HCEC 1CT (cell line): ENCODE measurements around the gene KIF7.
"Not testable (repeated sequence)": the region's sequence is repeated elsewhere in the genome, so short reads cannot be mapped to it uniquely, and the experiment has no call there.

Experiments
- DNase-seq: peaks from one replicate; pipeline ENCODE4 v3.0.0-alpha.2; 2017

KIF7 gene, protein sequence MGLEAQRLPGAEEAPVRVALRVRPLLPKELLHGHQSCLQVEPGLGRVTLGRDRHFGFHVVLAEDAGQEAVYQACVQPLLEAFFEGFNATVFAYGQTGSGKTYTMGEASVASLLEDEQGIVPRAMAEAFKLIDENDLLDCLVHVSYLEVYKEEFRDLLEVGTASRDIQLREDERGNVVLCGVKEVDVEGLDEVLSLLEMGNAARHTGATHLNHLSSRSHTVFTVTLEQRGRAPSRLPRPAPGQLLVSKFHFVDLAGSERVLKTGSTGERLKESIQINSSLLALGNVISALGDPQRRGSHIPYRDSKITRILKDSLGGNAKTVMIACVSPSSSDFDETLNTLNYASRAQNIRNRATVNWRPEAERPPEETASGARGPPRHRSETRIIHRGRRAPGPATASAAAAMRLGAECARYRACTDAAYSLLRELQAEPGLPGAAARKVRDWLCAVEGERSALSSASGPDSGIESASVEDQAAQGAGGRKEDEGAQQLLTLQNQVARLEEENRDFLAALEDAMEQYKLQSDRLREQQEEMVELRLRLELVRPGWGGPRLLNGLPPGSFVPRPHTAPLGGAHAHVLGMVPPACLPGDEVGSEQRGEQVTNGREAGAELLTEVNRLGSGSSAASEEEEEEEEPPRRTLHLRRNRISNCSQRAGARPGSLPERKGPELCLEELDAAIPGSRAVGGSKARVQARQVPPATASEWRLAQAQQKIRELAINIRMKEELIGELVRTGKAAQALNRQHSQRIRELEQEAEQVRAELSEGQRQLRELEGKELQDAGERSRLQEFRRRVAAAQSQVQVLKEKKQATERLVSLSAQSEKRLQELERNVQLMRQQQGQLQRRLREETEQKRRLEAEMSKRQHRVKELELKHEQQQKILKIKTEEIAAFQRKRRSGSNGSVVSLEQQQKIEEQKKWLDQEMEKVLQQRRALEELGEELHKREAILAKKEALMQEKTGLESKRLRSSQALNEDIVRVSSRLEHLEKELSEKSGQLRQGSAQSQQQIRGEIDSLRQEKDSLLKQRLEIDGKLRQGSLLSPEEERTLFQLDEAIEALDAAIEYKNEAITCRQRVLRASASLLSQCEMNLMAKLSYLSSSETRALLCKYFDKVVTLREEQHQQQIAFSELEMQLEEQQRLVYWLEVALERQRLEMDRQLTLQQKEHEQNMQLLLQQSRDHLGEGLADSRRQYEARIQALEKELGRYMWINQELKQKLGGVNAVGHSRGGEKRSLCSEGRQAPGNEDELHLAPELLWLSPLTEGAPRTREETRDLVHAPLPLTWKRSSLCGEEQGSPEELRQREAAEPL (N-terminal part only)

DNA sequence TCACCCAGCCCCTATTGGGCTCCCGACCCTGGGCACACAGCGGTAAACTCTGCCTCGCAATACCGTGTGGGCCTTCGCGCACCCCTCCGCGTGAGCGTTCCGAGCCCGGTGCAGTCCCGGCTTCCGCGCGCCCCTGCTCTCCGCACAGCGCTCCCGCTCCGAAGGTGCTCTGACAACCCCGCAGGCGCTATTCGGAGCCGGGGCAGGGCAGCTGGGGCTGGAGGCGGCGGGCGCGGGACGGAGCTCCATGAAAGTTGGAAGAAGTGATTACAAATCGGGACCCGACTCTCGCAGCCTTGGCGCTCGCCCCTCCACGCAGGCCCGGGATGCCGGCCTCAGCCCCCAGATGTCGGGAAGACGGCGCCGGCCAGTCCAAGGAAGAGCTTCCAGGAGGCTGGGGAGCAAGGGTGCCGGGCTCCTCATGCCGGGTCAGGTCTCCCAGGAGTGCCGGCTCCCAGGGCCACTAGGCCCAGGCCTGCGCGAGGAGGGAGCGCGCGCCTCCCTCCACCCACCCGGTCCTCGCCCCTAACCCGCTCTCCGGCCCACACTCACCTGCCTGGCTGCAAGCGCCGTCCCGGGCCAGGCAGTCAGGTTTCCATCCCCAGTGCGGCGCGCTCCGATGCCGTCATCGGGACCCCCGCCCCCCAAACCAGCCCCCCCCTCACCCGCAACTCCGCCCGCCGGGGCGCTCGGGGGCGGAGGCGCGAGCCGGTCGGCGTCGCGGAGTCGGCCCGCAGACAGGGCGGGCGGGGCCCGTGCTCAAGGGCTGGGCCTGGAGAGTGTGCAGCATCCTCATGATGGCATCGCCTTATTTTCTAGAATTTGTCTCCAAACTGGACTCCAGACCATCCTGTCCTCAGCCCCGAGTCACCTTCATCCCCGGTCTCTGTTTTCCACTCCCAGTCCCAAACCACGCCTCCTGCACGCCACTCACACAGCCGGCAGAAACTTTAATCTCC is at the start of gene KIF7:
TSS of gene KIF7 (minus strand) at position 621 of the 959 bp plus-strand sequence. CDS start 2,537 bp downstream, outside the sequence.
- DNase-seq = peak; percentile 15

DNA sequence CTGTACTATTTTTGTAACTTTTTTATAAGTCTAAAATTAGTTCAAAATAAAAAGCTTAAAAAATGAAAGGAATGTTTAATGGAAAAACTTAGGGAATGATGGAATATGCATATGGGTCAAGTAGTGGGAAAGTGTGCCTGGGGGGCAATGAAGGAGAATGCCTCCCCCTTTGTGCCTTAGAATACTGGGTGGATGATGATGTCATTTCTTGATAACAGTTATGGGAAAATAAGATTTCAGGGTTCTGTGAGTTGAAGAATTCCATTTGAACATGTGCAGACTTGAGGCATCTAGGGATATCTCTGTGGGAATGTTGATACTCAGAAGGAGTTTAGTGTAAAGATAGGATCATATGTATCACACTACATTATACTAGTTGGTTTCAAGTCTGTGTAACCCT is 49.1 kb upstream of the KIF7 start:
- no peak for DNase-seq

DNA sequence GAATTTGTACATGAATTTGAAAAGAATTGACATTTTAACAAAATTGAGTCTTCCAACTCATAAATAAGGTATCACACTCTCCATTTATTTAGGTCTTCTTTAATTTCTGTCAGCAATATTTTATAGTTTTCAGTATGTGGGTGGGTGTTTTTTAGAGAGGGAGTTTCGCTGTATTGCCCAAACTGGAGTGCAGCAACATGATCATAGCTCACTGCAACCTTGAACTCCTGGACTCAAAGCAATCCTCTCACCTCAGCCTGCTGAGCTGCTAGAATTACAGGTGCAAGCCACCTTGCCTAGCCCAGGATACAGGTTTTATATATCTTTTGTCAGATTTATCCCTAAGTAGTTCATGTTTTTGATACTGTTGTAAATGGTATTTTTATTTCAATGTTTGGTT is 39.9 kb upstream of the KIF7 start:
- DNase-seq = no peak

DNA sequence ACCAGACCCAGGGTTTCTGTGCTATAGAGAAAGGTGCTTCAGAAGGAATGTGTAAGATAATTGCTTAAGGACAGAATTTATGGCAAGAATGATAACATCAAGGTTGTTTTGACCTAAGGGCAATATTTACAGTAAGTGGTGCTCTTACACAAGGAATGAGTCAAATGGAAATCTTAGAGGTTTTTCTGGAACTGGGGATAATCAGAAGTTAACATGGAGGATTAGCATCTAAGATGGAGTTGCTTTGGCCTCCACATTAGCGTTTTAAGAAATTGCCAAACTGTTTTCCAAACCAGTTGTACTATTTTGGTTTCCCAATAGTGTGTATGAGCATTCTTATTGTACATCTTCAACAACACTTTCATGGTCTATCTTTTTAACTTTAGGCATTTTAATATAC is 38.4 kb upstream of the KIF7 start:
- DNase-seq = no peak

DNA sequence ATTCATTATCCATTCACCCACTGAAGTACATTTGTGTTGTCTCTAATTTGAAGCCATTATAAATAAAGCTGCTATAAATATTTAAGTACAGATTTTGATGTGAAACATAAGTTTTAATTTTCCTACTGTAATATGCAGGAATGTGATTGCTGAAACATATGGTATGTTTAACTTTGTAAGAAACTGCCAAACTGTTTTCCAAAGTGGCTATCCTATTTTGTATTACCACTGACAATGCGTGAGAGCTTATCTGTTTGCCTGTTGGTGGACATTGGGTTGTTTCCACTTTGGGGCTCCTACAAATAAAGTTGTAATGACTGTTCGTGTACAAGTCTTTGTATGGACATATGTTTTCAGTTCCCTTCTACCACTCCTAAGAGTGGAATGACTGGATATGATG is 37.8 kb upstream of the KIF7 start:
- DNase-seq = no peak

DNA sequence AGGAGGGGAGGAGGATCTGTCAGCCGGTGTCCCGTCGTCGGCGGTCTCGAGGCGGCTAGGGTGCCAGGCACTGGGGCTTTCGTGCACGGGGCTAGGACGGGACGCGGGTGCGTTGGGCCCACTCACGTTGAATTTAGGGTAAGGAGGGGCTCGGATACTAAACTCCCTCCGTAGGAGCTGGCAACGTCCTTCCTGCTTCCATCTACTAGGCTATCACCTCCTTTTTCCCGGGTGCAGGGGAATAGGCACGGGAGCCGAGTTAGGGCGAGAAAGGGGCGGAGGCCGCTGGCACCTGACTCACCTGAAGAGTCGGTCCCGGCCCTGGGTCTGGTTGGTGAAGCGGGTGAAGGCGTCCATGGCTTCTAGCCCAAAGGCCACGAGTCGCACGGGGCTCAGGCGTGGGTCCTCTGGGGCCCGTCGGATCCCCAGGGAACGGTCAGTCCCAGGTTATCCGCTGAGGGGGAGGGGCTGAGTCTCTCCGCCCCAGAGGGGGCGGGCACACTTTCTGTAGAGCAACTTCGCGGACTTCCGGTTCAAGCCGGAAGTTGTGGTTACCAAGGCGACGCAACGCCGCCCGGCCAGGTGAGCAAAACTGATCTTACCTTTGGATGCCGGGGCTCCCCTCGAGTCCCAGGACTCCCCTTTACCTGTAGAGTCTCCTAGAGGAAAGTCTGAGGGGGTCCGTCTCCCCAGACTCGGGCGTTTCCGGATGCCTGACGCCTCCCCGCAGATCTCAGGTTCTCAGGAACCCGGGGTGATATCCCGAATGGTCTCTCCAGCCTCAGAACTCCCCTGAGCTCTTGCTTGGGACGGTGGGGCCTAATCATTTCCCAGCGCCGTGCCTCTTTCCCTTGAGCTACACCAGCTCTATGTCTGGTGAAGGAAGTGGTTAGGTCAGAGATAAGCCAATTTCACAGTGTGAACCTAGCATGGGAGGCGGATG is 35.3 kb upstream of the KIF7 start, which contains the start of the genes PEX11A and WDR93:
TSS of gene PEX11A (minus strand) at position 479 of the 943 bp plus-strand sequence. CDS start at position 357, 122 bp downstream.
TSS of gene WDR93 (plus strand) at position 536 of the 943 bp plus-strand sequence. CDS start 10,936 bp downstream, outside the sequence.
- DNase-seq = peak; percentile 51

DNA sequence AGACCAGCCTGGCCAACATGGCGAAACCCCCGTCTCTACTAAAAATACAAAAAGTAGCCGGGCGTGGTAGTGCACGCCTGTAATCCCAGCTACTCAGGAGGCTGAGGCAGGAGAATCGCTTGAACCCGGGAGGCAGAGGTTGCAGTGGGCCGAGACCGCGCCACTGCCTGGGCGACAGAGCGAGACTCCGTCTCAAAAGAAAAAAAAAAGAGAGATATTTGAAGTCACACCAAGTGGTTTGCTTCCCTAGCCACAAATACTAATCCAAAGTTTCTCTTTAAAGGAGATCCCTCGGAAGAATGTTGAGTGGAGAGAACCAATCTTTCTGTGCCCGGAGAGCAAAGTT is 34.6 kb upstream of the KIF7 start:
- not testable (repeated sequence) for DNase-seq

DNA sequence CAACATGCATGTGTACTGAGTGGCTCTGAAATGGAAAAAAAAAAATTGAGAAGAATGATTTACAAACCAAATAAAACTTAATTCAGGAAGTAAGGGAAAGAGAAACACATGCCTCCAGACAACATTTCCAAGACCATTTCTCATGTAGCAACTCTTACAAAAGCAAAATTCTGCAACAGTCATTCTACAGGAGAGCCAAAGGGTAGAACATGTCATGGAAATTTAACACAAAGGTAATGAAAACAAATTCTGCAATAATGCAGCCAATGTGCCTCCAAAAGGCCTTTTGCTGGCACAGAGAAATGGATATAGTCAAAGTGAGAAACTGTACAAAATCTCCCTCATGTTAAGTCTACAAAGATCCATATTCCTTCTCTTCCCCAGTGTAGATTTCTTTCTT is 31.3 kb upstream of the KIF7 start:
- DNase-seq = no peak

DNA sequence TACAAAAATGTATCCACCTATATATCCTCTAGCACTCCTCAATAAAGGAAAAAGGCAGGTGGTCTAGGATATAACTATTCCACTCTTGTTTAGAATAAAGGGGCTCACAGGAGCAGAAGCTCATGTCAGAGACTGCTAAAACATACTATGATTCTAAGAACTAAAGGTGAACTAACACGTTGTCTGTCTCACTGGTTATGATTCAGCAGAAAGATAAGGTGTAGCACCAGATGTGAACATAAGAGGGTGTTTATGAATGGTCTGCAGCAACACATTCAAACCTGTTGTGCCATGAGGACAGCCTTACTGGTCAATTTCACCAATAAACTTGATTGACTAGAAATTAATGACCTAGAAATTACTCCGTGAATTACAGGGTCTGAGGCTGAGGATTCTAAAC is 30.7 kb upstream of the KIF7 start:
- DNase-seq = no peak

DNA sequence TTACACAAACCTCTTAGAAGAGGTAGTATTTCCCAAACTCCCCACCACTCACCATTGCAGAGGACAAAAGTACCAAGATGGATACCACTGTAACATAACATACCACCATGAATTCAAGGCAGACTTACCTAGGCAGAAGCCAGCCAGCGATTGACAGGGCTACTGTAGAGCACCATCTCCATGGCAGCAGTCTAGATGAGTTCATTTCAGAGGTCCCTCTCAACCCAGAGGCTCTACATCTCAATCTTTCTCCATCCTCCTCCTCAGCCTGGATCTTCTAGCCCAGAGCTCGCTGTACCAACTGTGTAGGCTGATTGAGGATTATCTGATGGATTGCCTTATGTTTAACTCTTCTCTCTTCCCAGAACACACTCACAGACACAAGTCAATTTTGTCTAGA is 25.9 kb upstream of the KIF7 start:
- DNase-seq = no peak

DNA sequence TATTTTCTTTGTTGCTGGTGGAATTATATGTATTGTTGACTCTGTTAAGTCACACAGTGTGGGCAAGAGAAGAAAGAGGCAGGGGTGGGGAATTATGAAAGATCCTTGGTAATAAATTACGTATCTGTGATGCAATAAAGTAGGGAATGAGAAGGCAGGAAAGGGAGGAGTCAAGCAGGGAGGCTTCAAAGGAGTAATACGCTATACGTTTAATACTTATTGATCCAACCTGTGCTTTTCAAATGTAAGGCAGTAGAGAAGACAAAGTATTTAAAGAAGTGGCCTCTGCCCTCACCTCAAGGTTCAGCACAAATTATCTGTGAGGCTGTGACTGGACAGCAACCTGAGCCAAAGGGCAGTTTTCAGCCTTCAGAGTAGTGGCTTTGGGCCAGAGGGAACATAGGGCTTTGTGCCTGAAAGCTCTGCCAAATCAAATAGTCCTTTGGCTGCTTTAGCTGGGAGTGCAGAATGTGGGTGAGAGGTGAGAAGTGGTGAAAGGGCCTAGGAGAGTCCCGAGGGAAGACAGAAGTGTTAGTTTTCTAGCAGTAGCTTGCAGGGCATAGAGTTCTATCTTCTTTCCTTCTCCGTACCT is 25.1 kb upstream of the KIF7 start:
- no peak for DNase-seq

DNA sequence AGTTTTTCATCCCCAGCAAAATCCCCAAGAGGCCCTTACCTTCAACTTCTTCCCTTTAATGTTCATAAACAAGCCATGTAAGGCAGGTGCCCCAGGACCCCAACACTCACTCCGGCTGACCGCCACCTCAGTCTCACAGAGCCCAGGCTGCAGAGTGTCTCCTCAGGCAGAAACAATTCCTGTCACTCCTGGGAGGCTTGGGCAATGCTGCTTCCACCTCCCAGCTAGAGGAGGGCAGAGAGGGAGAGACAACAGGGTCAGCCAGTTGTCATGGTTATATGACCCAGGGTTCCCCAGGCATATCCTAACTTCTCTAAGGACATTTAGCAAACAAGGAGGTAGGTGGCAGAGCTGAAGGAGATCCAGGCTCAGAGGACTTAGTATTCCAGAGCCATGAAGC is 23.9 kb upstream of the KIF7 start, which contains the start of gene PLIN1:
TSS of gene PLIN1 (minus strand) at position 156 of the 400 bp plus-strand sequence. CDS start 1,878 bp downstream, outside the sequence.
- no peak for DNase-seq

DNA sequence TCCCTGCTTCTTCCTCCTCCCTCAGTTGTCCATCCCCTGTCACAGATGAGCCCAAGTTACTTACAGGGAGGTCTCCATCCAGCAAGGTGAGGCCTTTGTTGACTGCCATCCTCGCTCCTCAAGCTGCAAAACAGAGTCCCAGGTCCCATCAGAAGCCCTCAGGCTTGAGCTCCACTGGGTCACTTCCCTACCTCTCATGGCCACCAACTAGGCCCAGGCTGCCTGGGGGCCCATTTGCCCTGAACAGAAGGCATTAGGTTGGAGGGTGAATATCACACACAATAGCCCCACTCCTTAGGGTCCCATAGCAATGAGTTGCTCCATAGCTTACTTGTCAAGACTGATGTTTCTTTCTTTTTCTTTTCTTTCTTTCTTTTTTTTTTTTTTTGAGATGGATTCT is 22.1 kb upstream of the KIF7 start:
- DNase-seq = no peak

DNA sequence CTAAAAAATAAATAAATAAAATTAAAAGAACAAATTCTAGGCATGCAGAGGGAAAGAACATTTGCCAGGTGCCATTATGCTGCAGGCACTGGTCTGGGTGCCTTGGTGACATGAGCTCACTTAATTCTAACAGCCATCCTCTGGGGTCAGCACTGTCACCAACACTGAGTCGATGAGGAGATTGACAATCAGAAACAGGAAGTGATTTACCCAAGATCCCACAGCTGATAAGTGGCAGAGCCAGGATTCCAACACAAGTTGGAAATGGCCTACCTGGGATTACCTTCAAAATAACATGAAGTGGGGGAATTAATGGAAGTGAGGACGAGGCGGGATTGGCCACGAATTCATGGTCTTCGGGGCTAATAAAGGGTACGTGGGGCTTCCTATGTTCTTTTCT is 20.3 kb upstream of the KIF7 start:
- DNase-seq = no peak

DNA sequence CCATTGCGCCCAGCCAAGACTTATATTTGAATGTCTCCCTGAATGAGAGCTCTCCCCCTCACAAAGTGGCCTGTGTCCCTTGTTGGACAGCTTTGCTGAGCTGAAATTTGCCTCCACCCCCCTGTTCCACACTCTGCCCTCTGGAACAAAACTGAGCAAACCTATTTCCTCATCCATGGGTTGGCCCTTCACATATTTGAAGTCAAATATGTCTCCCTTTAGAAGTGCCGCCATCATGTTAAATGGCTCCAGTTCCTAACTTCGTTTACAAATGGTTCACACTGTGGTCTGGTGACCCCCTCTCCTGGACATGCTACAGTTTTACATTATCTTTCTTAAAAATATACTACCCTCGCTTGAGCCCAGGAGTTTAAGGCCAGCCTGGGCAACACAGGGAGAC is 19.3 kb upstream of the KIF7 start:
- no peak for DNase-seq

DNA sequence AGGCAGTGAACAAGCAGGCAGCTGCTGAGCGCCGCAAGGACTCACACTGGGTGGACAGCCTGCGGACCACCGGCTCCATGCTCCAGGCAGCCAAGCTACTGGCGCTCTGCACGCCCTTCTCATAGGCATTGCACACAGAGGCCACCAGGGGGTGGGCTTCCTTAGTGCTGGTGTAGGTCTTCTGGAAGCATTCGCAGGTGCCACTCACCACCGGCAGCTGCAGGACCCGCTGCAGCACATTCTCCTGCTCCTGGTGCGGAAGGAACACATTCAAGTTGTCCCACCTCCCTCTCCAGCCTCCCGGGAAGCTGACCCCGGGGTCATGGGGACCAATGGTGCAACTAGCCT is 17.9 kb upstream of the KIF7 start:
- no peak for DNase-seq

DNA sequence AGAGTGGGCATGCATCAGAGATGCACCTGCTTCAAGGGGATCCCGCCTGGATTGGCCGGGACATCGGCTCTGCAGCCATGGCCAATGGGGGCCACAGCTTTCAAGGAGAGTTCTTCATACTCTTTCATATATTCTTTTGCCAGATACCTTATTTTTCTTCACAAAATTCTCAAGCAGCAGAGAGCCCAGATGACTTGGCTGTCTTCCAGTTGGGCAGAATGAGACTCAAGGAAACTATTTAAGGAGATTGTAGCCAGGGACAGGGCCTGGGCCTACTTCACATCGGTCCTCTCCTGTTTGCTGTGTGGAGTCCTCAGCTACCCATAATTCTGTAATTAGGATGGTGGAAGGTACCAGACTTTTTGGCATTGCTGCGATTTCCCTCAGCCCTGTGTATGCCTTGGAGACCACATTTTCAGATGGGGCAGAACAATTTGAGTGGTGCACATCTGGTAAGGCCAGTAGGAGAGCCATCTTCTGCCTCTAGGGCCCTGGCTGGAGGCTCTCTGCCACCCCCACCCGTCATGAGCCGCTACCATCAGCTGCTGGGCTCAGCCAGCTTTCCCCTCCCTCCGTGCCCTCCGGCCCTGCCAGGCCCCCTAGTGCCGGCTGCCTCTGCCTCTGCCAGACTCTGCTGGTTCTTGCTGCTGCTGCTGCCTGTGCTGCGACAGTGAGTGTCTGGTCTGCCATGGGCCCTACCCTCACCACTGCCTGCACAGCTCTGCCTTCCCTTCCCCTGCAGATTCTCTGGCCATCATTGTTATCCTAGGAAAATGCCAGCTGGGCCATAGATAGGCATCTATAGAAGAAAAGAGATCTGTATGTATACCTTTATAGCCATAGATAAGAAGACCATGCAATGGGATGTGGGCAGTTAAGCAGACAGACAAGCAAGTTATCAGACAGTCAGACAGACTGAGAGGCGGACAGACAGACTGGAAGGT is 17.2 kb upstream of the KIF7 start:
- no peak for DNase-seq

DNA sequence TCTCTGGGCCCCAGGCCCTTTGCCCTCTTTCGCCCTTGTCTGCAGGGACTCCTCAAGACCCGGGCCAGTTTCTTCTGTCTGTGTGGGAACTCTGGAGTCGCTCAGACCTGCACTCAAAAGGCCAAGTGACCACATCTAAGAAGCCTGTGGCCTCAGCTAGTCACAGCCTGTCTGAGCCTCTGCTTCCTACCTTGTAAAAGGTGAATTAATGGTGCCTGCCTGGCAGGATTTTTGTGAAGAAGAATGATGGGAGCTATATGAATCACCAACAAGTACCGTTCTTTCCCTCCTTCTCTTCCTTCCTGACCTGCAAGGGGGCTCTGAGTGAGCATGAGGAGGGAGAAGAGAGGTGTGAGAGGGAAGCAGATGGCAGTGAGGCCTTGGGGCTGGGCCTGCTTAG is 16.4 kb upstream of the KIF7 start:
- no peak for DNase-seq
